Activated T-helper 2 cell treated with anti-CD3 and anti-CD28 coated beads, Interferon-gamma antibody, Interleukin-2, Interleukin-4, amounts not matched to agents 10 μg/mL and 5 μg/mL and 100 μg/mL, durations not matched to agents 14 hours and 24 hours and 36 hours (primary cell): ENCODE results near the gene MRPS31. TPM values are rescaled to one million over a fixed set of nuclear protein-coding genes. Genes with fewer than 3 reads are reported as not detected.
"Not testable (repeated sequence)": the region's sequence is repeated elsewhere in the genome, so short reads cannot be mapped to it uniquely, and the experiment has no call there.

Source experiments
- DNase-seq: peaks from one replicate; pipeline ENCODE4 v3.0.0; 2021; ENCODE audit warnings: low spot score
- H3K27ac Mint-ChIP-seq: one replicate; pipeline ENCODE4 v1.8.0; 2021; ENCODE audit warnings: mixed read lengths
- H3K27me3 Mint-ChIP-seq: one replicate; pipeline ENCODE4 v1.8.0; 2021; ENCODE audit warnings: low read depth, mixed read lengths
- H3K36me3 Mint-ChIP-seq: one replicate; pipeline ENCODE4 v1.8.0; 2021; ENCODE audit warnings: low read depth, mixed read lengths
- H3K4me1 Mint-ChIP-seq: one replicate; pipeline ENCODE4 v1.8.0; 2021; ENCODE audit warnings: low read depth, mixed read lengths
- H3K4me3 Mint-ChIP-seq: one replicate; pipeline ENCODE4 v1.8.0; 2021; ENCODE audit warnings: low read depth, mild to moderate bottlenecking, moderate library complexity, mixed read lengths
- H3K9me3 Mint-ChIP-seq: one replicate; pipeline ENCODE4 v1.8.0; 2021; ENCODE audit warnings: mixed read lengths
- intact Hi-C: fragments of 100-400 bp; cut with micrococcal nuclease; formaldehyde crosslinking; loops from one replicate; pipeline ENCODE4 v1.15.1; 2023
- total RNA-seq: library from RNA; stranded (reverse); gene quantifications from 2 replicates; pipeline ENCODE4 v1.2.3, GENCODE V29; 2022

MRPS31 gene
- total RNA-seq, 1 donor from 2014 or later, result 43.1 TPM

- intact Hi-C loops, H3K4me1 Mint-ChIP-seq, H3K4me3 Mint-ChIP-seq, DNase-seq, H3K27me3 Mint-ChIP-seq, H3K27ac Mint-ChIP-seq: not testable (repeated sequence)
- H3K9me3 Mint-ChIP-seq, result peaks cover 17% of the 10 kb centered on the region
- H3K36me3 Mint-ChIP-seq, result peaks cover 58% of the 10 kb centered on the region
These were observed 56.6 kb downstream of the MRPS31 start for GRCh38 chr13:40714433-40714832.

GRCh38 chr13:40706439-40706838, 64.6 kb downstream of the MRPS31 start:
- H3K9me3 Mint-ChIP-seq, result peaks cover 36% of the 10 kb centered on the region
- no peak overlapping the region for H3K27ac Mint-ChIP-seq
- no peak overlapping the region for H3K4me3 Mint-ChIP-seq
- no peaks in the 10 kb centered on the region for H3K27me3 Mint-ChIP-seq
- H3K4me1 Mint-ChIP-seq, result peaks cover 14% of the 10 kb centered on the region
- peaks cover 22% of the 10 kb centered on the region for H3K36me3 Mint-ChIP-seq
- no peak for DNase-seq
- intact Hi-C loops, result no loop called here

GRCh38 chr13:40697711-40698110, 73.3 kb downstream of the MRPS31 start:
- intact Hi-C loops, result no loop called here
- DNase-seq, result no peak
- no peak overlapping the region for H3K4me3 Mint-ChIP-seq
- H3K36me3 Mint-ChIP-seq, result no peaks in the 10 kb centered on the region
- H3K4me1 Mint-ChIP-seq, result no peaks in the 10 kb centered on the region
- H3K9me3 Mint-ChIP-seq, result no peaks in the 10 kb centered on the region
- H3K27me3 Mint-ChIP-seq, result no peaks in the 10 kb centered on the region
- no peak overlapping the region for H3K27ac Mint-ChIP-seq

GRCh38 chr13:40694426-40694825, 76.6 kb downstream of the MRPS31 start:
- intact Hi-C loops, result no loop called here
- no peaks in the 10 kb centered on the region for H3K4me1 Mint-ChIP-seq
- H3K27me3 Mint-ChIP-seq, result no peaks in the 10 kb centered on the region

GRCh38 chr13:40692946-40693345, 78.0 kb downstream of the MRPS31 start:
- H3K36me3 Mint-ChIP-seq, result no peaks in the 10 kb centered on the region
- H3K9me3 Mint-ChIP-seq, result no peaks in the 10 kb centered on the region
- intact Hi-C loops, result no loop called here
- H3K27me3 Mint-ChIP-seq, result no peaks in the 10 kb centered on the region
- H3K4me3 Mint-ChIP-seq, result no peak overlapping the region
- H3K27ac Mint-ChIP-seq, result no peak overlapping the region
- H3K4me1 Mint-ChIP-seq, result no peaks in the 10 kb centered on the region
- no peak for DNase-seq

More at GRCh38 chr13:40694426-40694825, 76.6 kb downstream of the MRPS31 start:
- Mint-ChIP-seq H3K9me3 (no peaks in the 10 kb centered on the region), H3K36me3 (no peaks in the 10 kb centered on the region), H3K27ac (no peak overlapping the region), H3K4me3 (no peak overlapping the region)
- DNase-seq, result no peak

GRCh38 chr13:40688781-40689180, 82.2 kb downstream of the MRPS31 start:
- DNase-seq, result no peak
- H3K9me3 Mint-ChIP-seq, result no peaks in the 10 kb centered on the region
- H3K27me3 Mint-ChIP-seq, result no peaks in the 10 kb centered on the region
- no peaks in the 10 kb centered on the region for H3K4me1 Mint-ChIP-seq
- H3K27ac Mint-ChIP-seq, result no peak overlapping the region
- intact Hi-C loops, result no loop called here
- H3K4me3 Mint-ChIP-seq, result no peak overlapping the region
- no peaks in the 10 kb centered on the region for H3K36me3 Mint-ChIP-seq

- peaks cover 10% of the 10 kb centered on the region for H3K4me1 Mint-ChIP-seq
- no peak overlapping the region for H3K27ac Mint-ChIP-seq
- DNase-seq, result no peak
- no peaks in the 10 kb centered on the region for H3K9me3 Mint-ChIP-seq
- no peaks in the 10 kb centered on the region for H3K27me3 Mint-ChIP-seq
- H3K36me3 Mint-ChIP-seq, result no peaks in the 10 kb centered on the region
- intact Hi-C loops, result loop anchor here (2.0 to 5.0 kb wide), 4 partner anchors 655 to 998 kb away; no protein-coding TSS in a partner anchor
- H3K4me3 Mint-ChIP-seq, result no peak overlapping the region
These were observed 88.3 kb downstream of the MRPS31 start for GRCh38 chr13:40682449-40683240.

GRCh38 chr13:40681341-40682146, 89.4 kb downstream of the MRPS31 start:
- Mint-ChIP-seq H3K9me3 (no peaks in the 10 kb centered on the region), H3K27ac (no peak overlapping the region), H3K4me1 (peaks cover 10% of the 10 kb centered on the region), H3K27me3 (no peaks in the 10 kb centered on the region), H3K4me3 (no peak overlapping the region), H3K36me3 (no peaks in the 10 kb centered on the region)
- no peak for DNase-seq
- intact Hi-C loops, result loop anchor here (2.0 to 5.0 kb wide), 5 partner anchors 613 to 997 kb away; no protein-coding TSS in a partner anchor

- intact Hi-C loops, result loop anchor here (2.0 to 5.0 kb wide), 4 partner anchors 612 to 913 kb away; no protein-coding TSS in a partner anchor
- peaks cover 10% of the 10 kb centered on the region for H3K4me1 Mint-ChIP-seq
- DNase-seq, result no peak
- no peaks in the 10 kb centered on the region for H3K9me3 Mint-ChIP-seq
- H3K27ac Mint-ChIP-seq, result no peak overlapping the region
- H3K36me3 Mint-ChIP-seq, result no peaks in the 10 kb centered on the region
- H3K4me3 Mint-ChIP-seq, result no peak overlapping the region
- no peaks in the 10 kb centered on the region for H3K27me3 Mint-ChIP-seq
These were observed 90.2 kb downstream of the MRPS31 start for GRCh38 chr13:40680659-40681323.

- Mint-ChIP-seq H3K36me3 (no peaks in the 10 kb centered on the region), H3K27me3 (no peaks in the 10 kb centered on the region), H3K4me1 (peaks cover 10% of the 10 kb centered on the region), H3K27ac (no peak overlapping the region), H3K4me3 (no peak overlapping the region), H3K9me3 (no peaks in the 10 kb centered on the region)
- intact Hi-C loops, result no loop called here
- DNase-seq, result no peak
These were observed 91.5 kb downstream of the MRPS31 start for GRCh38 chr13:40679480-40679985.
